GM12878 (cell line): ENCODE results near the gene PRDM15.

Experiments used
- BHLHE40 ChIP-seq, 2 experiments: fragments of 450-650 bp in 1 of 2; IDR thresholded peaks; 2 replicates each; pipeline ENCODE4 v1.6.1; 2011 to 2017; ENCODE audit warnings: low read depth in 2 of 2, borderline replicate concordance in 1 of 2, improper control_type of control experiment in 1 of 2, low read length in 1 of 2, mild to moderate bottlenecking in 1 of 2
- CBX3 ChIP-seq: fragments of 200-600 bp; sonication (generic); IDR thresholded peaks from 2 replicates; pipeline ENCODE4 v1.6.1; 2016; ENCODE audit warnings: low read depth, borderline replicate concordance
- CEBPB ChIP-seq, 2 experiments: fragments of 150-350 bp in 1 of 2; IDR thresholded peaks; 2 replicates each; pipeline ENCODE4 v1.6.1; 2012 to 2014; ENCODE audit warnings: low read depth in 2 of 2, low read length in 2 of 2, borderline replicate concordance in 1 of 2, inconsistent platforms in 1 of 2
- CHD4 ChIP-seq: fragments of 200-600 bp; sonication (generic); IDR thresholded peaks from 2 replicates; pipeline ENCODE4 v1.6.1; 2016; ENCODE audit warnings: mild to moderate bottlenecking
- EP300 ChIP-seq, 2 experiments: fragments of 150-350 bp in 1 of 2; IDR thresholded peaks; 2 replicates each; pipeline ENCODE4 v1.6.1; 2011 to 2012; ENCODE audit warnings: low read depth in 2 of 2, low read length in 2 of 2, borderline replicate concordance in 1 of 2, improper control_type of control experiment in 1 of 2, inconsistent platforms in 1 of 2; ENCODE audit not compliant: control insufficient read depth in 1 of 2
- MXI1 ChIP-seq: fragments of 150-350 bp; IDR thresholded peaks from 2 replicates; pipeline ENCODE4 v1.6.1; 2011; ENCODE audit warnings: low read depth, mild to moderate bottlenecking, inconsistent platforms, low read length, improper control_type of control experiment
- POLR2A ChIP-seq: IDR thresholded peaks from 2 replicates; pipeline ENCODE4 v1.6.1; 2011; ENCODE audit warnings: low read depth, mild to moderate bottlenecking, low read length
- SMAD1 ChIP-seq: fragments of 450-650 bp; IDR thresholded peaks from 2 replicates; pipeline ENCODE4 v1.6.1; 2018; ENCODE audit warnings: mild to moderate bottlenecking, low read depth; ENCODE audit not compliant: partially characterized antibody
- SRF ChIP-seq, 2 experiments: IDR thresholded peaks; 2 replicates each; pipeline ENCODE4 v1.6.1; 2011; ENCODE audit warnings: low read depth in 2 of 2, low read length in 2 of 2, mild to moderate bottlenecking in 1 of 2, moderate library complexity in 1 of 2
- SUPT20H ChIP-seq: IDR thresholded peaks from 2 replicates; pipeline ENCODE4 v1.6.1; 2011; ENCODE audit warnings: low read depth, mild to moderate bottlenecking, low read length, moderate library complexity, borderline replicate concordance; ENCODE audit not compliant: control insufficient read depth
- TARDBP ChIP-seq: IDR thresholded peaks from 2 replicates; pipeline ENCODE4 v1.6.1; 2016; ENCODE audit warnings: borderline replicate concordance
- ZNF207 ChIP-seq: fragments of 450-650 bp; IDR thresholded peaks from 2 replicates; pipeline ENCODE4 v1.6.1; 2014; ENCODE audit warnings: antibody characterized with exemption, mild to moderate bottlenecking, borderline replicate concordance
- TF ChIP-seq, protein P1 (sequence below), 3 experiments: IDR thresholded peaks in 2 of 3; conservative IDR thresholded peaks in 1 of 3; 2 replicates each; pipeline ENCODE4 v1.5.1; 2011; ENCODE audit warnings: low read depth in 3 of 3, low read length in 3 of 3, mild to moderate bottlenecking in 3 of 3, control low read depth in 2 of 3, moderate library complexity in 2 of 3, inconsistent platforms in 1 of 3, mixed read lengths in 1 of 3; ENCODE audit not compliant: control insufficient read depth in 2 of 3, insufficient read depth in 1 of 3; ENCODE audit errors: extremely low read depth in 1 of 3
- TF ChIP-seq, protein P2 (sequence below): fragments of 450-650 bp; IDR thresholded peaks from 2 replicates; pipeline ENCODE4 v1.6.1; 2018; ENCODE audit warnings: mild to moderate bottlenecking, low read depth, moderate library complexity; ENCODE audit not compliant: partially characterized antibody

DNA sequence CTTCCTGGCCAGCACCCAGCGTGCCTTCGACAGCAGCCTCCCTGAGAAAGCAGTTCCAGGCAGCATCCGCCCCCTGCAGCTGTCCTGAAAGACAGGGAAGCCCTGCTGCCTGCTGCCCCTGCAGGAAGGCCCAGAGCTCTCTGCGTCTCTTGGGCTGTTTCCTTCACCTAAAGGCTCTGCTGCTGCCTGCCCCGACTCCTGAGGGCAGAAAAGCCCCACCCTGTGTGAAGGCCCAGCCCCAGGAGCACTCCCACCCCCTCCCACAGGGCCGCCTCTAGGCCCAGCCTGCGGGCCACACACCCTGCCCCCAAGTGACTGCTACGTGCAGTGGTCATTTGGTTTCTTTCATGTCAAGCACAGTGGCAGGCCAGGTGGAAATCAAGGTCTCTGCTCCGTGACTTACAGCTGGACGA, 124.7 kb downstream of the PRDM15 start:
- TF ChIP-seq, protein P1, sequence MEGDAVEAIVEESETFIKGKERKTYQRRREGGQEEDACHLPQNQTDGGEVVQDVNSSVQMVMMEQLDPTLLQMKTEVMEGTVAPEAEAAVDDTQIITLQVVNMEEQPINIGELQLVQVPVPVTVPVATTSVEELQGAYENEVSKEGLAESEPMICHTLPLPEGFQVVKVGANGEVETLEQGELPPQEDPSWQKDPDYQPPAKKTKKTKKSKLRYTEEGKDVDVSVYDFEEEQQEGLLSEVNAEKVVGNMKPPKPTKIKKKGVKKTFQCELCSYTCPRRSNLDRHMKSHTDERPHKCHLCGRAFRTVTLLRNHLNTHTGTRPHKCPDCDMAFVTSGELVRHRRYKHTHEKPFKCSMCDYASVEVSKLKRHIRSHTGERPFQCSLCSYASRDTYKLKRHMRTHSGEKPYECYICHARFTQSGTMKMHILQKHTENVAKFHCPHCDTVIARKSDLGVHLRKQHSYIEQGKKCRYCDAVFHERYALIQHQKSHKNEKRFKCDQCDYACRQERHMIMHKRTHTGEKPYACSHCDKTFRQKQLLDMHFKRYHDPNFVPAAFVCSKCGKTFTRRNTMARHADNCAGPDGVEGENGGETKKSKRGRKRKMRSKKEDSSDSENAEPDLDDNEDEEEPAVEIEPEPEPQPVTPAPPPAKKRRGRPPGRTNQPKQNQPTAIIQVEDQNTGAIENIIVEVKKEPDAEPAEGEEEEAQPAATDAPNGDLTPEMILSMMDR (IDR thresholded peaks at IDR 0.05 in 2 of 3, conservative IDR thresholded peaks at IDR 0.05 in 1 of 3; ENCODE audit: control insufficient read depth in 2 of 3, extremely low read depth in 1 of 3, insufficient read depth in 1 of 3, low read depth in 3 of 3, low read length in 3 of 3), result no peak
- TF ChIP-seq, protein P2, sequence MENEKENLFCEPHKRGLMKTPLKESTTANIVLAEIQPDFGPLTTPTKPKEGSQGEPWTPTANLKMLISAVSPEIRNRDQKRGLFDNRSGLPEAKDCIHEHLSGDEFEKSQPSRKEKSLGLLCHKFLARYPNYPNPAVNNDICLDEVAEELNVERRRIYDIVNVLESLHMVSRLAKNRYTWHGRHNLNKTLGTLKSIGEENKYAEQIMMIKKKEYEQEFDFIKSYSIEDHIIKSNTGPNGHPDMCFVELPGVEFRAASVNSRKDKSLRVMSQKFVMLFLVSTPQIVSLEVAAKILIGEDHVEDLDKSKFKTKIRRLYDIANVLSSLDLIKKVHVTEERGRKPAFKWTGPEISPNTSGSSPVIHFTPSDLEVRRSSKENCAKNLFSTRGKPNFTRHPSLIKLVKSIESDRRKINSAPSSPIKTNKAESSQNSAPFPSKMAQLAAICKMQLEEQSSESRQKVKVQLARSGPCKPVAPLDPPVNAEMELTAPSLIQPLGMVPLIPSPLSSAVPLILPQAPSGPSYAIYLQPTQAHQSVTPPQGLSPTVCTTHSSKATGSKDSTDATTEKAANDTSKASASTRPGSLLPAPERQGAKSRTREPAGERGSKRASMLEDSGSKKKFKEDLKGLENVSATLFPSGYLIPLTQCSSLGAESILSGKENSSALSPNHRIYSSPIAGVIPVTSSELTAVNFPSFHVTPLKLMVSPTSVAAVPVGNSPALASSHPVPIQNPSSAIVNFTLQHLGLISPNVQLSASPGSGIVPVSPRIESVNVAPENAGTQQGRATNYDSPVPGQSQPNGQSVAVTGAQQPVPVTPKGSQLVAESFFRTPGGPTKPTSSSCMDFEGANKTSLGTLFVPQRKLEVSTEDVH, result no peak
- TF ChIP-seq SMAD1 (no peak), CBX3 (no peak), SUPT20H (no peak), CEBPB (IDR thresholded peaks at IDR 0.05; ENCODE audit: borderline replicate concordance in 1 of 2, low read depth in 2 of 2, low read length in 2 of 2) (no peak), TARDBP (no peak), SRF (IDR thresholded peaks at IDR 0.05; ENCODE audit: low read depth in 2 of 2, low read length in 2 of 2) (no peak), BHLHE40 (IDR thresholded peaks at IDR 0.05; ENCODE audit: borderline replicate concordance in 1 of 2, low read depth in 2 of 2, low read length in 1 of 2) (no peak), EP300 (IDR thresholded peaks at IDR 0.05; ENCODE audit: borderline replicate concordance in 1 of 2, control insufficient read depth in 1 of 2, low read depth in 2 of 2, low read length in 2 of 2) (no peak), POLR2A (no peak), CHD4 (no peak), ZNF207 (no peak), MXI1 (no peak)
